Uterus (tissue), 2 donors: Measurements from ENCODE around the gene CD80.

Source experiments
- POLR2A ChIP-seq, 2 donors: fragments of 450-650 bp; IDR thresholded peaks; one replicate each; pipeline ENCODE4 v1.6.1; 2016; ENCODE audit warnings: antibody characterized with exemption in 2 of 2, mild to moderate bottlenecking in 1 of 2, moderate library complexity in 1 of 2
- TF ChIP-seq, protein P1 (sequence below), 4 experiments: fragments of 200-600 bp in 2 of 4; fragments of 450-650 bp in 2 of 4; sonication (generic) in 2 of 4; IDR thresholded peaks; one replicate each; pipeline ENCODE4 v1.5.1; 2016 to 2019; ENCODE audit warnings: antibody characterized with exemption in 4 of 4, mild to moderate bottlenecking in 2 of 4, moderate library complexity in 1 of 4

DNA sequence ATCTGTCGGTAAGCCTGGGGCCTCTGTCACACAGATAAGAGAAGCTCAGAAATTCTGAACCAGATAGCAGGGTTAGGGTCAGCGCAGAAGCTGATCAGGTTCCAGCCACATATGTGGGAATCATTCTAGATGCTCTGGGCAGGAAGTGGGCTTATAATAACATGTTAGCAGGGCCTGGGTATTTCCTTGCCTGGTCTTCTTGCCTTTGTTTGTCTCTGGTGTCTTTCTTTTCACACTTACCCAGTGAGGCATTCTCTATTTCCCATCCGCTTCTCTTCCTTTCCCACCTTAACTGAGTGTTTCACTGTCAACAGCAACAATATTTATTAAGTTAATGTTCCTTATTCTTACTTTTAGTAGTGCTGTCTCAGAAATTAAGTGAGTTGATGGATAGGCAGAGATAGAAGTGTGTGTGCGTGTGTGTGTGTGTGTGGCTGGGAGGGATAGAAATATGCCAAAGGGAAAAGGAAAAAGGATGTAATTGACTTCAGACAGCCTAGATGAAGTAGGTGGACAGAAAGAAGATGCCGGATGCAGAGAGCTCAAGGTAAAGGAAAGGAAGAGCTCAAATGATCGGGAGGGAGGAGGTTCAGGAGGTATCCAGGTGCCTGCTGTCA is 40.3 kb upstream of the CD80 start:
- TF ChIP-seq, protein P1, sequence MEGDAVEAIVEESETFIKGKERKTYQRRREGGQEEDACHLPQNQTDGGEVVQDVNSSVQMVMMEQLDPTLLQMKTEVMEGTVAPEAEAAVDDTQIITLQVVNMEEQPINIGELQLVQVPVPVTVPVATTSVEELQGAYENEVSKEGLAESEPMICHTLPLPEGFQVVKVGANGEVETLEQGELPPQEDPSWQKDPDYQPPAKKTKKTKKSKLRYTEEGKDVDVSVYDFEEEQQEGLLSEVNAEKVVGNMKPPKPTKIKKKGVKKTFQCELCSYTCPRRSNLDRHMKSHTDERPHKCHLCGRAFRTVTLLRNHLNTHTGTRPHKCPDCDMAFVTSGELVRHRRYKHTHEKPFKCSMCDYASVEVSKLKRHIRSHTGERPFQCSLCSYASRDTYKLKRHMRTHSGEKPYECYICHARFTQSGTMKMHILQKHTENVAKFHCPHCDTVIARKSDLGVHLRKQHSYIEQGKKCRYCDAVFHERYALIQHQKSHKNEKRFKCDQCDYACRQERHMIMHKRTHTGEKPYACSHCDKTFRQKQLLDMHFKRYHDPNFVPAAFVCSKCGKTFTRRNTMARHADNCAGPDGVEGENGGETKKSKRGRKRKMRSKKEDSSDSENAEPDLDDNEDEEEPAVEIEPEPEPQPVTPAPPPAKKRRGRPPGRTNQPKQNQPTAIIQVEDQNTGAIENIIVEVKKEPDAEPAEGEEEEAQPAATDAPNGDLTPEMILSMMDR (IDR thresholded peaks at IDR 0.05), result no peak
- no peak for TF ChIP-seq POLR2A (IDR thresholded peaks at IDR 0.05)
